Renal cortical epithelial cell (primary cell): ENCODE measurements around the gene ARL11. TPM values are rescaled to one million over a fixed set of nuclear protein-coding genes. Genes with fewer than 3 reads are reported as not detected.

Source experiments
- total RNA-seq: library from RNA; depleted of rRNA; stranded (reverse); fragments of >200 nt; gene quantifications from 2 replicates; pipeline ENCODE4 v1.2.3, GENCODE V29; 2014

ARL11 gene
- total RNA-seq, 1 donor from 2014 or later: under 0.01 TPM

Other genes starting within 250 kb of the ARL11 start
- gene CAB39L, start 184.4 kb upstream of the ARL11 start, total RNA-seq: 10.2 and 12.2 TPM in 2 replicates
- gene SETDB2, start 184.2 kb upstream of the ARL11 start, total RNA-seq: 5.7 and 12.0 TPM in 2 replicates
- 24.3 and 25.3 TPM in 2 replicates for gene PHF11, start 132.6 kb upstream of the ARL11 start, total RNA-seq
- gene RCBTB1, start 42.9 kb upstream of the ARL11 start, total RNA-seq: 17.2 and 21.1 TPM in 2 replicates
- gene EBPL, start 63.0 kb downstream of the ARL11 start, total RNA-seq: 55.4 and 67.2 TPM in 2 replicates
- gene KPNA3, start 164.2 kb downstream of the ARL11 start, total RNA-seq: 40.6 and 57.9 TPM in 2 replicates